ENCODE results near the gene STPG4.

Gene STPG4

DNA sequence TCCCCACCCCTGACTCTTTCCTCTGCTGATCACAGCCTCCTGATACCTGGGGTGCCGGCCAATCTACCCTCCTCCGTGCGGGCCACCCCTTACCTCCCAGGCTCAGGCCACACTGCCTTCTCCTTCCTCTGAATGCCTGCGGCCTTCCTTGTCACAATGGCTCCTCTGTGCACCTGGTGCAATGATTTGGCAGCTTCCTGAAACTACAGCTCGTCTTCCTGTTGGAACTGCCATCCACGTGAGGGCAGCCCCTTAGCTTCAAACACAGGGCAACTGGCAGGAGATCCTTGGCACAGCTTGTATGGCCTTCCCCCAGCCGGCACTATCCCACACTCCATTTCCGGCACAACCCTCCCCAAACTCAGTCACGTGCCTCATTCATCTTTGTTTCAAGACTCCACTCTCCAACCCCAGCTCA lies 69.0 kb downstream of the STPG4 start:
- DNase-seq, result no peak

DNA sequence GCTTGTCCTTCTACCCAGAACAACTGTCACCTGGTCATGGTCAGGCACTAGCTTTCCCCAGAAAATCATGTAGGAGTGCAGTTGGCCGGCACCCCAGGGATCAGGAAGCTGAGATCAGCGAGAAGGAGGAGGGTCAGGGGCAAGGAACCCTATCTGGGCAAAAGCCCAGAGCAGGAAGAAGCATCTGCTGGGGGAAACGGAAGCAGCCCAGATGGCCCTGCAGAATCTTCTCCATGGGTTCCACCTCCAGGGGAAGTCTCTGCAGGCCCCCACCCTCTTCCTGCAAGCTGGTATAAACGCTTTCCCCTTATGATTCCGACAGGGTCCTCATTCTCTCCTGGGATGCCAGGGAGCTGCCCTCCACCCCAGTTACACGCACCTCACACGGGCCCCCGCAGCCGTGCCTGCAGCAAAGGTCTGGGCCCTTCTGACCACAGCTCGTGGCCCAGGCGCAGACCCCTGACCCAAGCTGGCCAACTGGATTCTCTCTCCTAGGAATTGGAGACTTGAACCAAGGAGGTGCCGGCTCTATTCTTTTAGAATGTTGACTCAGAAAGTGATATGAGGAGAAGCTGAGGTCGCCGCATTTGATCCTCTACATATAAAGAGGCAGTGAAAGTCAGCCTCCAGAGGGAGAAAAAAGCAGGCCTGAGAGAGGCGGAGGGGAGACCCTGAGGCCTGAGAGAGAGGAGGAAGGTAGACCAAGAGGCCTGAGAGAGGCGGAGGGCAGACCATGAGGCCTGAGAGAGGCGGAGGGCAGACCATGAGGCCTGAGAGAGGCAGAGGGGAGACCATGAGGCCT lies 71.0 kb downstream of the STPG4 start:
- DNase-seq, result no peak

DNA sequence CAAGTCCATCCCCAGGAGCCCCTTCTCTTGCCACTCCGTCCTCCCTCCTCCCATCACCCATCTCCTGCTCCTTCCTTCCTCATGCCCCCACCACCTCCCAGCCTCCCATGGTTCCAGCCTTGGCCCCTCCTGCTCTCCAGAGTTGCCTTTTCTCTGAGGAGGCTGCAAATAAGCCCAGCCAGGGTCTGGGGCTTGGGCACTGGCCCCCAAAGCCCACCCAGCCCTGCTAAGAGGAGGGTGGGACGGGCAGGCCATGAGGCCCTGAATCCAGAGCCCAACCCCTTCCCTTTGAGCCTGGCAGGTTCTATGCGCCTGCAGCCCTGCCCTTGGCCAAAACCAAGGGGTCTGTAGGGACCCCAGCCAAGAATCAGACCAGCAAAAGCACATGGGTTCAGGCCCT lies 71.6 kb downstream of the STPG4 start:
- DNase-seq, result no peak

DNA sequence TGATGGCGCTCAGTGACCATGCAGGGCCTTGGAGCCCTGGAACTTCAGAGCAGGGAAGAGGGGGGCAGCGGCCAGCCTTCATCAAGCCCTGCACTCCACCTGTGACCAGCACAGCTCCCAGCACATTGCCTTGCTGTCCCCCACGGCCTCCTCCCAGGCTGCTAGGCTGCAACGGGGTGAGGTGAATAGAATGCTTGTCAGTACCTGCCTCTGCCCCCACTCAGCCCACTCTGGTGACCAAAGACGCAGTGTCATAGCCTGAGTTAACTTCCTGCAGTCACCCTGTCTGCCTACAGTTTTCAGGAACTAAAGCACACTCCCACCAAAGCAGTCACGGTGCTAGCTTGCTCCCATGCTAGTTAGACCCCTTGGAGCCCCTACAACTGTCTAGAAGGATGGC lies 72.1 kb downstream of the STPG4 start:
- no peak for DNase-seq

DNA sequence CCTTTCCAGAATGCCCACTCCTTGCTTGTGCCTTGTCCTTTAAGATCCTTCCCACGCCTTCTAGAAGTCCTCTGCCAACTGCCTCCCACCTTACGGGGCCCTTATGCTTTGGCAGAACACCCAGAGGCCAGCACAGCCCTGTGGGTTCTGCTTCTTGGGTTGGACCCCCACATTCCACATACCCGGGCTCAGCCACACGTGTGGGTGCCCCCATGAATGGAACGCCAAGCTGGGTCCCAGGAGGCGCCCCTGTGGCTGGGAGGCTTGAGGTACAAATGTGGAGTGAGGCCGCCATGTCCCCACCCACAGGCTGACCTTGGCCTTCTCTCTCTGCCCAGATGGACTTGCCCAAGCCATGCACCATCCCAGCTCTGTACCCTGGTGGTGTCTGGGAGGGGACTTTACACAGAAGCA lies 74.2 kb downstream of the STPG4 start:
- no peak for DNase-seq

DNA sequence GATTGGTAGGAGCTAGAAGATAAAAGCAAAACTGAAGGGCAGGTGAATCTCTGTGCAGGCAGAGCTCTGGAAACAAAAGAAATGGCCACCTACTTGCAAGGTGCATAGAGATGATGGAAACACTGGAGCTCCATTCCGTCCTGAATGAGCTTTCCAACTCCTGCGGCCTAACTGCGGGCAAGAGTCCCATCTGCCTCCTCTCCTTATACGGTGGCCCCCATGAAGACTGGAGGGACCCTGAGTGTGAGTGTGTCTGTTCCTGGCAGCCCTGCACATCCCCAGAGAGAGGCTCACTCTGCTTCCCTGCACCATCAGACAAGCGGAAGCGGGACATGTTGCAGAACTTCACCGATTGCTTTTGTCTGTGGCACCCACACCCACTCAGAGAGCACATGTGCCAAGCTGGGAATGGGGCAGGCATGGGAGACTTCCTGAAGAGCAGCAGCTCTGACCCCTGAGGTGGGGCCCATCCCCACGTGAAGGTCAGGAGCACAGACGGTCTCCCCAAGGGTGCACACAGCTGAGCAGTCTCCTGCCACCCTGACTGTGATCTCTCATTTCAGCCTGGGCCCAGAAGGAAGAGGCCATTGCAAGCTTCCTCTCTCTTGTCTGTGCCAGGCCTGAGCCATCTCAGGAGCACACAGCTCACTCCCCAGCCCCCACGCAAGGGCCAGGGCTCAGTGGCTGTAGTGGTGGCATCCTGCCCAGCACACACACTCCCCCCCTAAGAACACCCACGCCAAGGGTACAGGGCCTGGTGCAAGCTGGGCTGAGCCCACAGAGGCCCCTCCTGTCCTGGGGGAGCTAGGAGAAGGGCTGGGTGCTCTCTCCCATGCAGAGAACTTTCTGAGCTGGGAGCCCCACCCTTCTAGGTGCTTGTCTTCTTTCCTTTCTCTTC lies 75.3 kb downstream of the STPG4 start:
- DNase-seq, result no peak

DNA sequence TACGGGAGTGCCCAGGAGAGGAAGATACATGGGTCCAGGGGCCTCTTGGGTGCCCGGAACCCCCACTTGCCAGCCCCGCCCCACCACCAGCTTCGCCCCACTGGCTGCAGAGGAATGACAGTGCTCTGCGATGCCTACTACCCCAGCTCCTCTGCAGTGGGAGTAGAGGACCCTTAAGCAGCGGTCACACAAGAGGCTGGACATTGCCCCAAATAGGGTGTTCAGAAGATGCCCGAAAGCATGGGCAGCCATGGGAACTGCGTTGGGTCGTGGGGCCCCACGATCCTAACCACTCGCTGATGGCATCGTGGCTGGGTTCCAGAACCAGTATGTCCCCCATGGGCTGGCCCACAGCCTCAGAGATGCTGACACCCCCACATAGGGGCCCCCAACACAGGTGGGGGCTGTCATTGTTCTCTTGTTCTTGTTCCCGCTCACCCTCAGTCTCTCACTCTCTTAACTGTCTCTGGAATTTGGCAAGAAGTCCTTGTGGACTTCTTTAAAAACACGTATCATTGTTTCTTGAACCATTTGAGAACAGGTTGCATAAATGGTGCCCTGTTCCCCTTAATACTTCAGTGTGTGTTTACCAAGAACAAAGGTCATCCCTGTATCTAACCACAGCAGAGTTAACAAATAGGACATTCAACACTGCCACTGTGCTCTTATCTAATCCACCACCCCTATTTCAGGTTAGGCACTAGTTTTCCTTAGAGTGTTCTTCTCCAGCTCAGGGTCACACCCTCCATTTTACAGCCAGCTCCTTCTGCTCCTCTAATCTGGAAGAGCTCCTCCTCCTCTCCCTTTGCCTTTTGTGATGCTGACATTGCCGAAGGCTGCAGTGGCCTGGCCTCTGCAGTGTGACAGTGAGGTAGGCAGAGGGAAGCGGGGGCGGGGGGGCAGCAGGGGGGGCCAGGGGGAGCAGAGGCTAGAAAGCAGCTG lies 76.3 kb downstream of the STPG4 start:
- DNase-seq, result no peak

DNA sequence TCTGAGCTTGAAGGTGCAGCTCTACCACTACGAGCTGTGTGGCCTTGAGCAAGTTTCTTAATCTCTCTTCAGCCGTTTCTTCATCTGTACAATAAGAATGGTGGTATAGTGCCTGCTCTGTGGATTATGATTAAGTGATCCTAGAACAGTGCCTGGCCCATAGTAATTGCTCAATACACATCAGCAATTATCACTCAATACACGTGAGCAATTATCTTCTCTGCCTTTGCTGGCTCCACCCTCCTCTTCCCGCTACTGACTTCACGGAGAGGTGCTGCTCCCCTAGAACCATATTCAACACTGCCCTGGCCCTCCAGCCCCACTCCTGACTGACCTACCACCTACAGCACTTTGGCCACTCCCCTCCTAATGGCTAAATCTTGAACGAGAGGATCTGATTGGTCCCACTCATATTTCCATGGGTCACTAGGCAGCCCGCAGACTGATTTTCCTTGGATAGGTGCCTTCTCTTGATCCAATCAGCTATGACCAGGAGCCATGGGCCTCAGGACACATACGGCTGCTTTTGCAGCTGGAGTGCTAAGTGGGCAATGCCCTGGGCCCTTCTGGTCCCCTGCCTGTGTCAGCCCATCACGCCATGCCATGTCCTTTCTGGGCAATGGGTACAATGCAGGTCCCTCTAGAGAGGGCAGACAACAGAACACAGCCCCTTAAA lies 77.5 kb downstream of the STPG4 start:
- DNase-seq, result no peak

DNA sequence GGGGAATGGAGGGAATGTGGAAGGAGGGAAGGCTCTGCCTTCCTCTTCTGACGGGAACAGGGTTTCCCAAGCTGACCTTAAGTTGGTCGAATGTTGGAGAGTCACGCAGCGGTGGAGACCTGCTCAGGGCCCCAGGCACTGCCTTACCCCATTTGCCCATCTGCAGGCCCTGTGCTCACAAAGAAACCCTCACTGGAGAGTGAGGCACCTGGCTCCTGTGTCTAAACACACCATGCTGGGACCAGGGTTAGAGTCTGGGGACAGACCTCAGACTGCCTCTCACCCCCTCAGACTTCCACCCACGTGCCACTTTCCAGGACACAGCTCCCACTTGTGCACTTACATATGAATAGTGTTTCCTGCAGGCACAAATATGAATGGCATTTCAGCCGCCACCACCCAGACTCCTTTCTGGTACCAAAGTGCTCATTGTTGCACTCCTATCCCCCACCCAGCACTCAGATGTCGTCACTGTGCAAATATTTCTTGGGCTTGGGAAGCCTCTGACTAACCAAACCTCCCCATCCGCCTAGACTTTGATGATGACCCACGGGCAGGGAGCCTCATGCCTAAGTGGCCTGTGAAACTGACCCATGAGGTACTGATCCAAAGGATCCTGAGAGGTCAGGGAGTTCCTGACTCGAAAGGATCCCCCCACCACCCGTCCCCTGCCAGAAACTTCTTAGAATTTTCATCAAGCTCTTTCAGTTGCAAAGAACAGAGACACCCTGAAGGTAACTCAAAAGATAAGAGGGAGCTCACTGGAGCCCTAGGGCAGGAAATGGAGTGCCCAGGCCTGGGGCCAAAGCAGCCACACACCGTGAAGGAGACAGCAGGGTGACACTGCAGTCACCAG lies 78.3 kb downstream of the STPG4 start:
- DNase-seq, result no peak

DNA sequence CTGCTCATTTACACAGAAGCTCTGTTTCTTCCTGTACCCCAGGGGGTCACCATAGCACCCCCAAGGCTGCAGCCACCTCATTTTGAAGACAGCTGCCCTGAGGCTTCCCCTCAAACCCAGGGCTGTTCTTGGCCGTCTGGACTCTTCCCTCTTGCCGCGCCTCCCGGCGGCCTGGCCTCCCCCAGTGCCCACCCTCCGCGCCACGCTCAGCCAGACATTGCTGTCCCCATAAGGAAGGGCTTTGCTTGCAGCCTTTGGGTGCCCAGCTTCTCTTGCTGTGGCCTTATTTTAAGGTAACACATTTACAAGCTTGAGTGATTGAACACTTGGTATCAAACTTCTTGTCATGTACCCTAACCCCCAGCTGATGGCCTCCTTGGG lies 79.0 kb downstream of the STPG4 start:
- DNase-seq, result no peak

DNA sequence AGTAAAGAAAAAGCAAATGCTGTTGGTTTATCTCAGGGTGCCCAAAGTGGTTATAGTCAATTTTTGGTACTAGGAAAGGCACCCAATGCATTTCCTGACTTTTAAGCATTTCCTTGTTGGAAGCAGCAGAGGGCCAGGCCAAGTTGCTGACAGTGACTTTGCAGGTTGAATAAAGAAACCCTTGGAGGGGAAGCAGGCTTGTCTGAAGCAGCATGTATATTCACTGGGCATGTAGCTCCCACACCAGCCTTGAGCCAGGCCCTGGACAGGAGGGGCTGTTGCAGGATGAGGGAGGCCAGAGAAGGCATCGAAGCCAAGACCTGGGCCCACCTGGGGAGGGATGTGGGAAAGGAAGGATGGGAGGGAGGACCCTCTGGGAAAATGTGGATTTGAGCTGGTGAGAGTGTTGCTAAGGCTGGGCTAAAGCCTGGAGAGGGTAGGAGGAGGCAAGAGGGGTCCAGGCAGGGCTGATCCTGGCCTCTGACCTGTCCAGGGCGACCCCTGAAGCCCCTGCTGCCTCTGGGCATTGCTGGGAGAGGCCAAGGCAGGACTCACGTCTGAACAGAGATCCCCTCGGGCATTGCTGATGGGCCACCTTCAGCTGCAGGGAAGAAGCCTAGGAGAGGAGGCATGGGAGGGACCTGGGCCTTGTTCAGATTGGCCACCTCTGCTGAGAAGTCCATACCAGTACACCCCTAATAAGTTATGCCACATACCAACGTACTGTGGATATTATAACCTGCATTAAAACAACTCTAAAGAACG lies 79.6 kb downstream of the STPG4 start:
- DNase-seq, result no peak

DNA sequence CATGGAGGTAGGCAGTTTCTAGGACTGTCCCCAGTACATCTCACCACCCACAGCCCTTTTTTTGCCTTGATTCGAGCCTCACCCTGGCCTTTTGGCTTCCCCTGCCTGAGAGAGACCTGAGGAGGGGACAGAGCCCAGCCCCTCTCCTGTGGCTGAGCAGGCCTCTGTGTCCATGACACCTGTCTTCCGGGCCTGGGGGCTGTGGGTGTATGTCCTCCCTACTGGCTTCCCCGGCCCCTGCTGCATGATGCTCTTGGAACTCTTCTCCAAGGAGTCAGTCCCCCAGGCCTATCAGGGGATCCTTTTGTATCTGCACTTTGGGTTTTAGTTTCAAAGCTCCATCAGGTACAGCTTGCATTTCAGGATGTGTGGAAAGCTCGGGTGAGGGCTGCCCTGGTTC lies 80.4 kb downstream of the STPG4 start:
- no peak for DNase-seq

DNA sequence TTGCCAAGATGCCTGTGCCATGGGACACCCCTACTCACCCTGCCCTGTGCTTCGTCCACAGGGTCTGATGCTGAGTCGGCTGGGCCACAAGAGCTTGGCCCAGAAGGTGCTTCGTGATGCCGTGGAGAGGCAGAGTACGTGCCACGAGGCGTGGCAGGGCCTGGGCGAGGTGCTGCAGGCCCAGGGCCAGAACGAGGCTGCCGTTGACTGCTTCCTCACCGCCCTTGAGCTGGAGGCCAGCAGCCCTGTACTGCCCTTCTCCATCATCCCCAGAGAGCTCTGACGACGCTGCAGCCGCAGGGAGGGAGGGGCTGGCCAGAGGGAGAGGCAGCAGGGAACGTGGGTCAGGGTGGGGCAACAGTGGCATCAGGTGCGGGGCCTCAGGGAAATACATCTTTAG lies 81.5 kb downstream of the STPG4 start:
- no peak for DNase-seq

DNA sequence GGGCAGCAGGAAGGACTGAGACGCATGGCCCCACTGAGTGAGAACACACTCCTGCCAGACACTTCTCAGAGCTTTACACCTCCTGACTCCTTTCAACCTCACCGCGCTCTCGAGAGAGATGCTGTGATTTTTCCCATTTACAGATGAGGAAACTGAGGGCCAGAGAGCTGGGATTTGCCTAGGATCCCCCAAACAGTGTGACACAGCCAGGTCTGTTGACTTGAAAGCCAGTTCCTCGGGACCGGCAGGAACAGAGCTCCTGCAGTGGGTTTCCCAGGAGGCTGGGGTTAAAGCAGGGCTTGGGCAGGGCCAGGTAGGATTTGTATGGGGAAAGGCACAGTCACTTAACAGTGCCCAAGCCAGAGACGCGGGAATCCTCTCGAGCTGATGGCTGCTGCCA lies 81.9 kb downstream of the STPG4 start:
- no peak for DNase-seq

DNA sequence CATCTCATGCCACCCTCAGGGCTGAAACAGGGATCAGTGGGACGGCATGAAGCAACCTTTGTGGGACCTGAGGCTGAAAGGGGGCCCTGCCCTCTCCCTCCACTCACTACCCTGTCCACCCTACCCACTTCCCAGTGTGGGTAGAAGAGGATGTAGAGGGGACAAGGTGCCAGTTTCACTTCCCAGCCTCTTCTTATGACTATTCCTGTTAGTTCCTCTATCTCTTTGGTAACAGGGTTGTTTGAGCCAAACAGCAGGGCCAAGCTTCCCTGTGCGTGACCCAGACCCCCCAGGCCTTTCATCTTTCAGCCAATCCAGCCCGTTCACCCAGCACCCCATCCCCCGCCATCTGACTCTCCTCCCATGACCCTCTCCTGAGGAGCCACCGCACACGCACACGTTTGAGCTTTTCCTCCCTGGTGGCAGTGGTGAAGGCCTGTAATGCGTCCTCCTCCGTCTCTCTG lies 82.3 kb downstream of the STPG4 start:
- no peak for DNase-seq

DNA sequence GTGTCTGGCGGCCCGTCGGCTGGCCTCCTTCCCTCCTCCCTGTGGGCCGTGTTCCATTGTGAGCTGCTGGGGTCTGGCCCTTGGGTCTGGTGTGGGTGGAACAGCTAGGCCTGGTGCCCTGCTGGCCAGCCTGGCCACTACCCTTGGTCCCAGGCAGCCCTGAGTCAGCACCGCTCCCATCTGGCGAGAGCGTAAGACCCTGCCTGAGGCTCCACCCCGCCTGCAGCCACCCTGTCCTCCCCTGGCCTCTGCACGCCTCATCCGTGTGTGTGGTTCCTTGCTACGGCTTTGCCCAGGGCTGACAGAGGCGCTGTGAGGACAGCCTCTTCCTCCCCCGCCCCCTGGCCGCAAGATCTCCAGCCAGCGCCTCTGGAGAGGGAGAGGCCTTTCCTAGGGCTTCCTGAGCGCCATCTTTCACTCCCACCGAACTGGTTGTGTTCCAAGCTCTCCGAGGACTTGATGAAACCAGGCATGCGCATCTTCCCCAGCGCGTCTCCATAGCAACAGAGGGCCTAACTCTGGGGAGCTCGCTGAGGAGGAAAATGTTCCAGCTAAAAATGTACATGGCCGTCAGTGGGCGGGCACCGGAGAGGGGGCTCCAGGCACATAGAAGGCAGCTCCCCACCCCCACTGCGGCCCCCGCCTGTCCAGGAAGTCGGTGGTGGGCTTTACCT lies 83.0 kb downstream of the STPG4 start:
- no peak for DNase-seq

DNA sequence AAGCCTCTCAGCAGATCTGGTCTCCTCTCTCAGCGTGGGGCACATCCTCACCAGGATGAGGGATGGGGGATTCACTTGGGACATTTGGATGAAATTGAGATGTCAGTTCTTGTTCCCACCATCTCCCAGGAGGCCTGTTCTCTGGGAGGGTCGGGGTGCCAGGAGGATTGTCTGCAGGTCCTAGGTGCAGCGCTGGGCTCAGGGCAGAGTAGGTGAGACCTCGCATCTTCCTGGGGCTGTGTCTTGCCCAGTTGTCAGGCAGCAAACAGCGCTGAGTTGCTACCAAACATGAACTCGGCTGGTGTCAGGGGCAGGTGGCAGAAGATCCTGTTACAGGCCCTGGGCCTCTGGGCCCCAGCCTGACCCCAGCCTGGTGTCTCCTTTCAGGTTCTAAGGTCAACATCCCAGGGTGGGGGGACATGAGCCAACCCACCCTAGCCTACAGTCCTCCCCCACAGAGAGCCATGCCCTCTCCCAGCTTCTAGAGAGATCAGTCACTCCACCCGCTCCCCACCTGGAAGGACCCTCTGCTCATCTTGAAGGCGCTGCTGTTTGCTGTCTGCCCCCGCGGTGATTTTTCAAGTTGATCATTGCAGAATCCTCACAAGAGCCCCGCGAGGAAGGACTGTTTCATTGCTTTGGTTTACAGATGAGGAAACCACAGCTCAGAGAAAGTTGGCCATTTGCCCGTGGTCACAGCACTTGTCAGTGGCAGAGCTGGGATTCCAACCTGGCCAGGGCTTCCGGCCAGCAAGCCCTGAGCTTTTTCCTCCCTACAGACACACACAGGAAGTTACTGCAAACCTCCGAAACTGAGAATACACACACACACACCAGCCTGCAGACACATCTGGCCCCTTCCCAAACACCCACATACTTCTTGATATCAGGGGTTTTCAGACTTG lies 83.9 kb downstream of the STPG4 start:
- DNase-seq, result no peak

DNA sequence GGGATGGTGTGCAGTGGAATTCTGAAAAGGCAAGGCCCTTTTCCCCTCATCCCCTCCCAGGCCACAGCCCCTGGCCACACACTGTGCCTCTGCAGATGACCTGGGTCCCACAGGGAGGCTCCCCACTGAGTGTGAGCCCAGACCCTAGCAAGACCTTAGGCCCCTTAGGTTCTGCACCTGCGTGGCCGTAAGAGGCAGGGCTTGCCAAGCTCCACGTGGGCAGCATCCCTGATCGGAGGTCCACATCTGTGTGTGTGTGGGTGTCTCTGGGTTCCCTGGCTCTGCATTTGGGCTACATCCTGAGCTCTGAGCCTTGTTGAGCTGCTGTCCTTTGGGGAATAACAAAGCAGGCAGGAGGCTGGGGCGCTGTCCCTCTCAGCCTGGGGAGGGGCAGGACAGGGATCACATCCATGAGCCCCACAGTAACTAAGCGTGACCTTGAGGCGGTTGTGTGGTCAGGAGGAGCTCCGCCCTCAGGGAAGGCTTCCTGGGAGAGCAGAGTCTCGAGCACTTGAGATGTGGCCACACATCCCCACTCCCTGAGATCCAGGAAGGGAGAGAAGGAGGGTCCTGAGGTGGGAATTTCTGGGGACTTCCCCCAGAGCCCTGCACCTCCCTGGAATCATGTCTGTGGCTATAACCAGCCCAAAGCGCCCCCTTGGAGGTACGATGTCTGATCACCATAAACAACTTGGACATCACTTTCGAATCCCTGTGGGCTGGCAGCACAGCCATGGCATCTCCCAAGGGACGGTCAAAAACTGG lies 84.8 kb downstream of the STPG4 start:
- DNase-seq, result no peak

Data from stimulated activated CD4-positive, alpha-beta T cell treated with anti-CD3 and anti-CD28 coated beads, Interleukin-4, amount 100 ng/mL, for 4 hours (primary cell).